GM19193 (cell line): ENCODE data around the gene ATF3.

Source experiments
- POLR2A ChIP-seq: IDR thresholded peaks from 4 replicates; pipeline ENCODE4 v1.6.1; 2011; ENCODE audit not compliant: insufficient read depth, insufficient read length; ENCODE audit errors: extremely low read depth

ATF3 gene

GRCh38 chr1:212628813-212629415, 20.4 kb downstream of the ATF3 start:
- TF ChIP-seq POLR2A, result no peak

GRCh38 chr1:212629450-212630157, 21.0 kb downstream of the ATF3 start:
- TF ChIP-seq POLR2A, result no peak

- no peak for TF ChIP-seq POLR2A
These were observed 21.8 kb downstream of the ATF3 start for GRCh38 chr1:212630158-212630900.

- no peak for TF ChIP-seq POLR2A
These were observed 24.6 kb downstream of the ATF3 start for GRCh38 chr1:212633161-212633560.

- TF ChIP-seq POLR2A, result no peak
These were observed 25.7 kb downstream of the ATF3 start for GRCh38 chr1:212634252-212634651.

- no peak for TF ChIP-seq POLR2A
These were observed 26.6 kb downstream of the ATF3 start for GRCh38 chr1:212635141-212635631.

- TF ChIP-seq POLR2A, result no peak
These were observed 29.3 kb downstream of the ATF3 start for GRCh38 chr1:212637902-212638301.

GRCh38 chr1:212638492-212639151, 30.1 kb downstream of the ATF3 start:
- TF ChIP-seq POLR2A, result no peak

- TF ChIP-seq POLR2A, result no peak
These were observed 31.8 kb downstream of the ATF3 start for GRCh38 chr1:212640223-212640878.

- TF ChIP-seq POLR2A, result no peak
These were observed 33.4 kb downstream of the ATF3 start for GRCh38 chr1:212641956-212642355.

- no peak for TF ChIP-seq POLR2A
These were observed 35.3 kb downstream of the ATF3 start for GRCh38 chr1:212643877-212644276.

- TF ChIP-seq POLR2A, result no peak
These were observed 36.4 kb downstream of the ATF3 start for GRCh38 chr1:212644866-212645545.

- TF ChIP-seq POLR2A, result no peak
These were observed 37.3 kb downstream of the ATF3 start for GRCh38 chr1:212645546-212646543.
